HG03460 (cell line): ENCODE results near the gene HLA-DQA1.
"Not testable (repeated sequence)": the region's sequence is repeated elsewhere in the genome, so short reads cannot be mapped to it uniquely, and the experiment has no call there.

ENCODE experiments used
- ATAC-seq: cut with Tn5 transposase; IDR thresholded peaks from one replicate; pipeline ENCODE4 v1.9.1; 2021; ENCODE audit not compliant: unreplicated experiment

HLA-DQA1 gene

GRCh38 chr6:32637219-32637880 is at the start of gene HLA-DQA1:
HLA-DQA1 (plus strand) TSS chr6:32637406; CDS start chr6:32637459, 53 bp downstream.
- ATAC-seq: peak; percentile 77

GRCh38 chr6:32588156-32588555 is 49.0 kb upstream of the HLA-DQA1 start:
- ATAC-seq: no peak

- ATAC-seq: peak; percentile 89
These were observed 47.4 kb upstream of the HLA-DQA1 start, which contains the start of gene HLA-DRB1 for GRCh38 chr6:32589596-32590449. HLA-DRB1 (minus strand) TSS chr6:32589848; CDS start chr6:32589742, 106 bp downstream.

- ATAC-seq: not testable (repeated sequence)
These were observed 46.5 kb upstream of the HLA-DQA1 start for GRCh38 chr6:32590713-32591112.

- ATAC-seq: no peak
These were observed 40.2 kb upstream of the HLA-DQA1 start for GRCh38 chr6:32597024-32597423.

- ATAC-seq: no peak
These were observed 34.8 kb upstream of the HLA-DQA1 start for GRCh38 chr6:32602383-32602782.

- ATAC-seq: no peak
These were observed 34.0 kb upstream of the HLA-DQA1 start for GRCh38 chr6:32603222-32603621.

- no peak for ATAC-seq
These were observed 33.3 kb upstream of the HLA-DQA1 start for GRCh38 chr6:32603888-32604287.

- no peak for ATAC-seq
These were observed 32.8 kb upstream of the HLA-DQA1 start for GRCh38 chr6:32604434-32604877.

- no peak for ATAC-seq
These were observed 29.8 kb upstream of the HLA-DQA1 start for GRCh38 chr6:32607263-32607987.

- no peak for ATAC-seq
These were observed 29.3 kb upstream of the HLA-DQA1 start for GRCh38 chr6:32607988-32608298.

- no peak for ATAC-seq
These were observed 28.8 kb upstream of the HLA-DQA1 start for GRCh38 chr6:32608362-32608761.

GRCh38 chr6:32609391-32609730 is 27.8 kb upstream of the HLA-DQA1 start:
- no peak for ATAC-seq

- peak; percentile 94 for ATAC-seq
These were observed 27.2 kb upstream of the HLA-DQA1 start for GRCh38 chr6:32609731-32610640.

GRCh38 chr6:32610682-32611296 is 26.4 kb upstream of the HLA-DQA1 start:
- no peak for ATAC-seq

- no peak for ATAC-seq
These were observed 23.7 kb upstream of the HLA-DQA1 start for GRCh38 chr6:32613475-32613874.

GRCh38 chr6:32614366-32615081 is 22.7 kb upstream of the HLA-DQA1 start:
- ATAC-seq: no peak

- ATAC-seq: no peak
These were observed 21.2 kb upstream of the HLA-DQA1 start for GRCh38 chr6:32615885-32616532.

GRCh38 chr6:32617751-32618150 is 19.5 kb upstream of the HLA-DQA1 start:
- ATAC-seq: no peak
